ENCODE data around the gene DMD. TPM values are rescaled to one million over a fixed set of nuclear protein-coding genes. Genes with fewer than 3 reads are reported as not detected.

The DMD gene
- total and polyA plus RNA-seq, 2 donors (not counting 1 experiment from before 2014, with no cell fraction given), result 2.0 to 51.8 TPM

DNA sequence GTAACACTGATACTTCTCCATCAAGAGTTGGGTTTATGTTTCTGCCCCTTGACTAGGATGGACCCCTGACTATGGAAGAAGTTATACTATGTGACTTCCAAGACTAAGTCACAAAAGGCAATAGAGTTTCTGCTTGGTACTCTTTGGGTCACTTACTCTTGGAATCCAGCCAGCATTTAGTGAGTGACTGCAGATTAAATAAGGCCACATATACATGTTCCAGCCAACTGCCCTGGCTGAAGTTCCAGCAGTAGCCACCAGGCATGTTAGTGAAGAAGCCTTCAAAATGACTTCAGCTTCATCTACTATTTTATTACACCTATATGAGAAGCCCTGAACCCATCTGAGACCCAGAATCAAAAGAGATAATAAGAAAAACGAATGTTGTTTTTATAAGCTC, 524.0 kb downstream of the DMD start:
- H3K4me3 Mint-ChIP-seq, result no peak overlapping the region
- ATAC-seq (ENCODE audit: low read depth) (no peak), DNase-seq (no peak)
- Histone ChIP-seq H3K4me3 (ENCODE audit: control extremely low read depth in 1 of 5, extremely low read depth in 1 of 5, insufficient read depth in 1 of 5, low read depth in 2 of 5, low read length in 4 of 5) (no peak overlapping the region), H3K27me3 (replicated peaks in 1 of 4; ENCODE audit: control extremely low read depth in 1 of 4, control insufficient read depth in 3 of 4, insufficient read depth in 4 of 4, low read length in 3 of 4) (no peaks in the 10 kb centered on the region), H2AFZ (ENCODE audit: insufficient read depth, low read depth, low read length, poor library complexity, severe bottlenecking) (no peak overlapping the region), H3K36me3 (replicated peaks in 1 of 2; ENCODE audit: control extremely low read depth in 1 of 2, control insufficient read depth in 1 of 2, extremely low read depth in 1 of 2, insufficient read depth in 2 of 2, low read length in 1 of 2) (no peaks in the 10 kb centered on the region), H3K79me2 (ENCODE audit: control insufficient read depth, insufficient read depth, low read length) (no peaks in the 10 kb centered on the region), H4K20me1 (ENCODE audit: control insufficient read depth, insufficient read depth, low read length, poor library complexity, severe bottlenecking) (no peaks in the 10 kb centered on the region), H3K9ac (ENCODE audit: low read length) (no peak overlapping the region), H3K27ac (ENCODE audit: low read length in 2 of 2) (no peak overlapping the region), H3K4me2 (replicated peaks; ENCODE audit: low read depth, low read length, poor library complexity, severe bottlenecking) (no peak overlapping the region), H3K4me1 (ENCODE audit: control insufficient read depth in 2 of 2, insufficient read depth in 2 of 2, low read length in 2 of 2) (no peaks in the 10 kb centered on the region), H3K9me3 (ENCODE audit: control extremely low read depth in 1 of 3, control insufficient read depth in 2 of 3, insufficient read depth in 1 of 3, low read length in 2 of 3) (no peaks in the 10 kb centered on the region)
- H3K4me1 Mint-ChIP-seq, result no peaks in the 10 kb centered on the region
- ChIA-PET CTCF (no interaction called here), POLR2A (no interaction called here)
- H3K27me3 Mint-ChIP-seq, result no peaks in the 10 kb centered on the region
- TF ChIP-seq EZH2 (IDR thresholded peaks at IDR 0.05; ENCODE audit: borderline replicate concordance, insufficient read depth, low read depth, low read length, poor library complexity, severe bottlenecking), result no peak
- TF ChIP-seq, protein P1, sequence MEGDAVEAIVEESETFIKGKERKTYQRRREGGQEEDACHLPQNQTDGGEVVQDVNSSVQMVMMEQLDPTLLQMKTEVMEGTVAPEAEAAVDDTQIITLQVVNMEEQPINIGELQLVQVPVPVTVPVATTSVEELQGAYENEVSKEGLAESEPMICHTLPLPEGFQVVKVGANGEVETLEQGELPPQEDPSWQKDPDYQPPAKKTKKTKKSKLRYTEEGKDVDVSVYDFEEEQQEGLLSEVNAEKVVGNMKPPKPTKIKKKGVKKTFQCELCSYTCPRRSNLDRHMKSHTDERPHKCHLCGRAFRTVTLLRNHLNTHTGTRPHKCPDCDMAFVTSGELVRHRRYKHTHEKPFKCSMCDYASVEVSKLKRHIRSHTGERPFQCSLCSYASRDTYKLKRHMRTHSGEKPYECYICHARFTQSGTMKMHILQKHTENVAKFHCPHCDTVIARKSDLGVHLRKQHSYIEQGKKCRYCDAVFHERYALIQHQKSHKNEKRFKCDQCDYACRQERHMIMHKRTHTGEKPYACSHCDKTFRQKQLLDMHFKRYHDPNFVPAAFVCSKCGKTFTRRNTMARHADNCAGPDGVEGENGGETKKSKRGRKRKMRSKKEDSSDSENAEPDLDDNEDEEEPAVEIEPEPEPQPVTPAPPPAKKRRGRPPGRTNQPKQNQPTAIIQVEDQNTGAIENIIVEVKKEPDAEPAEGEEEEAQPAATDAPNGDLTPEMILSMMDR (IDR thresholded peaks at IDR 0.05), result no peak
- no peak overlapping the region for H3K27ac Mint-ChIP-seq
- H3K9me3 Mint-ChIP-seq (ENCODE audit: insufficient read depth), result no peaks in the 10 kb centered on the region
- intact Hi-C loops (cut with micrococcal nuclease), result no loop called here
- no CpG with 5 or more reads among the region's 1 CpG for WGBS (ENCODE audit: insufficient coverage)

- no peak for ATAC-seq (ENCODE audit: low read depth)
- no CpG with 5 or more reads among the region's 5 CpGs for WGBS (ENCODE audit: insufficient coverage)
These were observed 532.9 kb downstream of the DMD start for GRCh38 chrX:32678487-32678886.

More at GRCh38 chrX:32678487-32678886, 532.9 kb downstream of the DMD start:
- CTCF ChIA-PET, result no interaction called here
- Histone ChIP-seq H2AFZ (ENCODE audit: insufficient read depth, low read depth, low read length, poor library complexity, severe bottlenecking) (no peak overlapping the region), H3K27me3 (replicated peaks in 1 of 4; ENCODE audit: control extremely low read depth in 1 of 4, control insufficient read depth in 3 of 4, insufficient read depth in 4 of 4, low read length in 3 of 4) (no peaks in the 10 kb centered on the region), H4K20me1 (ENCODE audit: control insufficient read depth, insufficient read depth, low read length, poor library complexity, severe bottlenecking) (no peaks in the 10 kb centered on the region), H3K27ac (ENCODE audit: low read length in 2 of 2) (no peak overlapping the region), H3K4me3 (ENCODE audit: control extremely low read depth in 1 of 5, extremely low read depth in 1 of 5, insufficient read depth in 1 of 5, low read depth in 2 of 5, low read length in 4 of 5) (no peak overlapping the region), H3K4me1 (ENCODE audit: control insufficient read depth in 2 of 2, insufficient read depth in 2 of 2, low read length in 2 of 2) (no peaks in the 10 kb centered on the region), H3K36me3 (replicated peaks in 1 of 2; ENCODE audit: control extremely low read depth in 1 of 2, control insufficient read depth in 1 of 2, extremely low read depth in 1 of 2, insufficient read depth in 2 of 2, low read length in 1 of 2) (no peaks in the 10 kb centered on the region), H3K79me2 (ENCODE audit: control insufficient read depth, insufficient read depth, low read length) (no peaks in the 10 kb centered on the region), H3K4me2 (replicated peaks; ENCODE audit: low read depth, low read length, poor library complexity, severe bottlenecking) (no peak overlapping the region), H3K9me3 (ENCODE audit: control extremely low read depth in 1 of 3, control insufficient read depth in 2 of 3, insufficient read depth in 1 of 3, low read length in 2 of 3) (no peaks in the 10 kb centered on the region), H3K9ac (ENCODE audit: low read length) (no peak overlapping the region)
- DNase-seq, result no peak
- TF ChIP-seq, protein P1 (IDR thresholded peaks at IDR 0.05), result no peak
- intact Hi-C loops (cut with micrococcal nuclease), result no loop called here
- Mint-ChIP-seq H3K4me3 (no peak overlapping the region), H3K27me3 (no peaks in the 10 kb centered on the region), H3K4me1 (no peaks in the 10 kb centered on the region), H3K9me3 (ENCODE audit: insufficient read depth) (no peaks in the 10 kb centered on the region), H3K27ac (no peak overlapping the region)
- POLR2A ChIA-PET, result no interaction called here
